B cell (primary cell): ENCODE results near the gene VLDLR.

Source experiments
- EZH2 ChIP-seq: IDR thresholded peaks from 2 replicates; pipeline ENCODE4 v1.6.1; 2012; ENCODE audit warnings: borderline replicate concordance, low read depth, mild to moderate bottlenecking, moderate library complexity, low read length; ENCODE audit not compliant: insufficient read depth, poor library complexity, severe bottlenecking
- TF ChIP-seq, protein P1 (sequence below): fragments of 200-600 bp; IDR thresholded peaks from one replicate; pipeline ENCODE4 v1.8.0; 2022; ENCODE audit warnings: antibody characterized with exemption, mild to moderate bottlenecking

DNA sequence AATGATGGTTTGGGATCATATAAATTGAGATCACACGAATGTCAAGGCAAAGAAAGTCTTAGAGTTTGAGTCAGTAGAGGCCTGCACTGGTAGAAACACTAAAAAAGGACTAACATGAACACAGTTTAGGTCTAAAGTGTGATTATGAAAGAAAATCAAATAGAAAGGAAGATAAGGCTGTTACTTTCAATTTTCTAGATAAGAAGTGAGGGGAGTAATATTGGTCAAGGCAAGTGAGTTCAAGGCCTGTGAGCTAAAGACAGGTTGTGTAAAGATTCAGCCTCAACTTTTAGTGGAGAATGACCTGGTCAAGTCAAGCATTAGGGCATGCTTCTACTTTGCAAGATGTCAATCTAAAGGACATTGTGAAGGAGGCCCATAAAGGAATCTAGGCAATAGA lies 19.0 kb downstream of the VLDLR start:
- TF ChIP-seq, protein P1, sequence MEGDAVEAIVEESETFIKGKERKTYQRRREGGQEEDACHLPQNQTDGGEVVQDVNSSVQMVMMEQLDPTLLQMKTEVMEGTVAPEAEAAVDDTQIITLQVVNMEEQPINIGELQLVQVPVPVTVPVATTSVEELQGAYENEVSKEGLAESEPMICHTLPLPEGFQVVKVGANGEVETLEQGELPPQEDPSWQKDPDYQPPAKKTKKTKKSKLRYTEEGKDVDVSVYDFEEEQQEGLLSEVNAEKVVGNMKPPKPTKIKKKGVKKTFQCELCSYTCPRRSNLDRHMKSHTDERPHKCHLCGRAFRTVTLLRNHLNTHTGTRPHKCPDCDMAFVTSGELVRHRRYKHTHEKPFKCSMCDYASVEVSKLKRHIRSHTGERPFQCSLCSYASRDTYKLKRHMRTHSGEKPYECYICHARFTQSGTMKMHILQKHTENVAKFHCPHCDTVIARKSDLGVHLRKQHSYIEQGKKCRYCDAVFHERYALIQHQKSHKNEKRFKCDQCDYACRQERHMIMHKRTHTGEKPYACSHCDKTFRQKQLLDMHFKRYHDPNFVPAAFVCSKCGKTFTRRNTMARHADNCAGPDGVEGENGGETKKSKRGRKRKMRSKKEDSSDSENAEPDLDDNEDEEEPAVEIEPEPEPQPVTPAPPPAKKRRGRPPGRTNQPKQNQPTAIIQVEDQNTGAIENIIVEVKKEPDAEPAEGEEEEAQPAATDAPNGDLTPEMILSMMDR = no peak
- TF ChIP-seq EZH2 = no peak
